Neuronal stem cell (in vitro differentiated cells): Measurements from ENCODE around the gene FLT4.

ENCODE experiments used
- DNase-seq: peaks from one replicate; pipeline ENCODE4 v3.0.0-alpha.2; 2013; ENCODE audit warnings: low spot score
- H2AFZ ChIP-seq: one replicate; pipeline ENCODE4 v1.6.1; 2013; ENCODE audit warnings: mild to moderate bottlenecking, low read length, inconsistent platforms
- H2AK5ac ChIP-seq: 2 replicates; pipeline ENCODE4 v1.6.1; 2013; ENCODE audit warnings: low read depth, mild to moderate bottlenecking, inconsistent platforms, low read length, moderate library complexity, mixed read lengths
- H2BK120ac ChIP-seq: 2 replicates; pipeline ENCODE4 v1.6.1; 2013; ENCODE audit warnings: low read depth, mild to moderate bottlenecking, inconsistent platforms, low read length, moderate library complexity, mixed read lengths
- H2BK12ac ChIP-seq: one replicate; pipeline ENCODE4 v1.6.1; 2013; ENCODE audit warnings: low read length, inconsistent platforms
- H2BK15ac ChIP-seq: 2 replicates; pipeline ENCODE4 v1.6.1; 2013; ENCODE audit warnings: mild to moderate bottlenecking, low read length, inconsistent platforms, mixed read lengths
- H2BK5ac ChIP-seq: one replicate; pipeline ENCODE4 v1.6.1; 2013; ENCODE audit warnings: inconsistent platforms, mild to moderate bottlenecking, low read length, moderate library complexity
- H3K14ac ChIP-seq: one replicate; pipeline ENCODE4 v1.6.1; 2013; ENCODE audit warnings: low read length, inconsistent platforms
- H3K18ac ChIP-seq: 2 replicates; pipeline ENCODE4 v1.6.1; 2013; ENCODE audit warnings: low read length, inconsistent platforms
- H3K23ac ChIP-seq: 2 replicates; pipeline ENCODE4 v1.6.1; 2013; ENCODE audit warnings: low read depth, mild to moderate bottlenecking, mixed read lengths, low read length, inconsistent platforms; ENCODE audit not compliant: poor library complexity
- H3K27ac ChIP-seq: replicated peaks from 3 replicates; pipeline ENCODE4 v1.5.1; 2013; ENCODE audit warnings: low read length, inconsistent platforms
- H3K27me3 ChIP-seq, 3 experiments: 2 replicates each; pipeline ENCODE4 v1.6.1; 2013; ENCODE audit warnings: low read length in 3 of 3, mild to moderate bottlenecking in 2 of 3, inconsistent platforms in 1 of 3, low read depth in 1 of 3, mixed read lengths in 1 of 3, moderate library complexity in 1 of 3; ENCODE audit not compliant: control insufficient read depth in 3 of 3, insufficient read depth in 3 of 3
- H3K36me3 ChIP-seq, 2 donors: replicated peaks in 1 of 2; 2 replicates each; pipeline ENCODE4 v1.6.1; 2013; ENCODE audit warnings: low read length in 2 of 2; ENCODE audit not compliant: control insufficient read depth in 2 of 2, insufficient read depth in 2 of 2
- H3K4ac ChIP-seq: 2 replicates; pipeline ENCODE4 v1.6.1; 2013; ENCODE audit warnings: inconsistent platforms, mild to moderate bottlenecking, low read length, moderate library complexity
- H3K4me1 ChIP-seq, 2 donors: 1 replicate in 1 of 2; 2 replicates in 1 of 2; pipeline ENCODE4 v1.6.1; 2013; ENCODE audit warnings: low read length in 2 of 2, low read depth in 1 of 2; ENCODE audit not compliant: control insufficient read depth in 2 of 2, insufficient read depth in 1 of 2
- H3K4me2 ChIP-seq: one replicate; pipeline ENCODE4 v1.6.1; 2013; ENCODE audit warnings: mild to moderate bottlenecking, low read length, inconsistent platforms; ENCODE audit not compliant: insufficient read depth, poor library complexity, severe bottlenecking
- H3K4me3 ChIP-seq, 2 donors: 2 replicates each; pipeline ENCODE4 v1.5.1; 2013; ENCODE audit warnings: low read length in 2 of 2, mild to moderate bottlenecking in 2 of 2, inconsistent platforms in 1 of 2, moderate library complexity in 1 of 2
- H3K79me1 ChIP-seq: one replicate; pipeline ENCODE4 v1.6.1; 2013; ENCODE audit warnings: low read depth, mild to moderate bottlenecking, inconsistent platforms, low read length, moderate library complexity
- H3K9ac ChIP-seq: one replicate; pipeline ENCODE4 v1.6.1; 2013; ENCODE audit warnings: mild to moderate bottlenecking, low read depth, low read length, inconsistent platforms; ENCODE audit not compliant: poor library complexity
- H3K9me3 ChIP-seq, 2 donors: replicated peaks in 1 of 2; 2 replicates each; pipeline versions ENCODE3 to v1.6.1; 2013; ENCODE audit warnings: low read length in 2 of 2, mild to moderate bottlenecking in 2 of 2, inconsistent platforms in 1 of 2, low read depth in 1 of 2, mixed read lengths in 1 of 2, moderate library complexity in 1 of 2; ENCODE audit not compliant: control insufficient read depth in 2 of 2, insufficient read depth in 1 of 2
- H4K8ac ChIP-seq: one replicate; pipeline ENCODE4 v1.6.1; 2013; ENCODE audit warnings: low read depth, mild to moderate bottlenecking, inconsistent platforms, low read length, moderate library complexity
- H4K91ac ChIP-seq: one replicate; pipeline ENCODE4 v1.6.1; 2013; ENCODE audit warnings: low read length, low read depth, mild to moderate bottlenecking, inconsistent platforms; ENCODE audit not compliant: poor library complexity
- WGBS, 2 donors: extraction: QIAGEN DNeasy Blood & Tissue Kit; methylation state at CpG; one replicate each; pipeline ENCODE4 v1.1.7; 2013; ENCODE audit warnings: missing lambda C conversion rate in 2 of 2, mixed read lengths in 1 of 2; ENCODE audit not compliant: insufficient read length in 2 of 2, insufficient replicate concordance in 1 of 2; ENCODE audit errors: extremely low coverage in 2 of 2; 5-methylcytosine and 5-hydroxymethylcytosine counted together

Gene FLT4

GRCh38 chr5:180644129-180644824 is 5.1 kb downstream of the FLT4 start:
- Histone ChIP-seq H3K36me3 (no peaks in the 10 kb centered on the region), H2BK12ac (no peak overlapping the region), H3K27me3 (peaks cover 10 to 80% (median 22%) of the 10 kb centered on the region in 3 experiments), H3K14ac (no peak overlapping the region), H3K4ac (no peak overlapping the region), H4K91ac (no peak overlapping the region), H2AFZ (no peak overlapping the region), H3K79me1 (peaks cover 4% of the 10 kb centered on the region), H2BK120ac (no peak overlapping the region), H3K4me1 (peaks cover 0 to 1% of the 10 kb centered on the region in 2 donors), H3K4me3 (no peak overlapping the region), H3K9me3 (no peaks in the 10 kb centered on the region), H3K4me2 (no peak overlapping the region), H2BK5ac (no peak overlapping the region), H4K8ac (no peak overlapping the region), H3K9ac (no peak overlapping the region), H2AK5ac (peak overlapping the region; percentile 79), H3K18ac (no peak overlapping the region), H3K27ac (no peak overlapping the region), H3K23ac (peak overlapping the region; percentile 43), H2BK15ac (peak overlapping the region; percentile 58)
- DNase-seq = no peak
- WGBS, 2 donors = no CpG with 5 or more reads among the region's 20 CpGs

DNA sequence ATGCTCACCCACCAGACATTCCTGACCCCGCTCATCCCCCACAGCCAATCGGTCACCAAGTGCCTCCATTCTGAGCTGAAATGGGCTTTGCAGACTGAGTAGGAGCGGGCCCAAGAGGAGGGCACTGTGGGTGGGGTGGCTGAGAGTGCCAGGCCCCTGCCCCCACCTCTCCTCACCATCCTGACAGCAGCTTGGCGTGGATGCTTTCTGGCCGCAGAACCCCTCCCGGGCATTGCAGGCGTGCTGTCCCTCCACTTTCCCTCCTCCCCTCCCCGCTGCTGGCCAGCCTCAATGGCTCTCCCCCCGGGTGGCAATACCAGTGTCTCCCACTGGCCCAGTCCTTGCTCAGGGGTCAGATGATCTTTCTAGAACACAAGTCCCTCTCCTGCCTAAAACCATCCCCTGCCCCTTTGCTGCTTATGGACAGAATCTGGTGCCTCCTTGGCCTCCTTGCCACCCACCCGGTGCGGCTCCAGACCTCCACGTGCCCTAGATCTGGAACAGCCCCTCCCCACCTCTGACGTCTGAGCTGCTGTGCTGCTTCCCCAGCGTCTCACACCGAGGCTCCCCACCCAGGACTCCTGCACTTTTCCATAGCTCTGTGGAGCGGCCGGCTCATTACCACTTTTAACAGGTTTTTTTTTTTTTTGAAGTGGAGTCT is 6.1 kb downstream of the FLT4 start:
- no peaks in the 10 kb centered on the region for H3K36me3 ChIP-seq
- H2BK5ac ChIP-seq = no peak overlapping the region
- no peak overlapping the region for H4K91ac ChIP-seq
- no peak overlapping the region for H3K9ac ChIP-seq
- no peak overlapping the region for H2BK12ac ChIP-seq
- WGBS, 2 donors = no CpG with 5 or more reads among the region's 17 CpGs
- peak overlapping the region; percentile 19 for H2AK5ac ChIP-seq
- DNase-seq = no peak
- H3K14ac ChIP-seq = peak overlapping the region; percentile 17
- H3K4me3 ChIP-seq = no peak overlapping the region
- H2BK15ac ChIP-seq = no peak overlapping the region
- H3K23ac ChIP-seq = peak overlapping the region; percentile 47
- no peaks in the 10 kb centered on the region for H3K9me3 ChIP-seq
- H3K4me1 ChIP-seq = peaks cover 0 to 1% of the 10 kb centered on the region in 2 donors
- no peak overlapping the region for H3K4me2 ChIP-seq
- no peak overlapping the region for H2AFZ ChIP-seq
- H3K27ac ChIP-seq = no peak overlapping the region
- H2BK120ac ChIP-seq = no peak overlapping the region
- peak overlapping the region; percentile 17 for H4K8ac ChIP-seq
- peaks cover 3% of the 10 kb centered on the region for H3K79me1 ChIP-seq
- H3K27me3 ChIP-seq = peaks cover 2 to 71% (median 12%) of the 10 kb centered on the region in 3 experiments
- peak overlapping the region; percentile 64 for H3K18ac ChIP-seq
- peak overlapping the region; percentile 27 for H3K4ac ChIP-seq

GRCh38 chr5:180642779-180643178 is 6.6 kb downstream of the FLT4 start:
- H2BK5ac ChIP-seq = no peak overlapping the region
- peaks cover 3% of the 10 kb centered on the region for H3K79me1 ChIP-seq
- H3K9me3 ChIP-seq = no peaks in the 10 kb centered on the region
- no peak overlapping the region for H2BK120ac ChIP-seq
- H3K36me3 ChIP-seq = no peaks in the 10 kb centered on the region
- peak overlapping the region; percentile 27 for H3K4ac ChIP-seq
- peak overlapping the region; percentile 47 for H3K23ac ChIP-seq
- peak overlapping the region in 1 of 2 donors; percentile 7 for H3K4me3 ChIP-seq
- H4K91ac ChIP-seq = no peak overlapping the region
- no peak overlapping the region for H3K4me2 ChIP-seq
- peaks cover 0 to 1% of the 10 kb centered on the region in 2 donors for H3K4me1 ChIP-seq
- H3K9ac ChIP-seq = no peak overlapping the region
- no peak overlapping the region for H2BK15ac ChIP-seq
- H4K8ac ChIP-seq = no peak overlapping the region
- WGBS, 2 donors = no CpG with 5 or more reads among the region's 9 CpGs
- DNase-seq = no peak
- H3K14ac ChIP-seq = peak overlapping the region; percentile 39
- H2BK12ac ChIP-seq = no peak overlapping the region
- H3K27me3 ChIP-seq = peaks cover 0 to 65% (median 7%) of the 10 kb centered on the region in 3 experiments
- no peak overlapping the region for H2AFZ ChIP-seq
- H3K27ac ChIP-seq = no peak overlapping the region
- no peak overlapping the region for H3K18ac ChIP-seq
- H2AK5ac ChIP-seq = no peak overlapping the region

- DNase-seq = no peak
- Histone ChIP-seq H3K4ac (no peak overlapping the region), H3K14ac (peak overlapping the region; percentile 39), H4K8ac (no peak overlapping the region), H2BK15ac (no peak overlapping the region), H3K4me3 (peak overlapping the region in 1 of 2 donors; percentile 7), H3K4me2 (no peak overlapping the region), H3K36me3 (no peaks in the 10 kb centered on the region), H2AFZ (no peak overlapping the region), H2BK120ac (no peak overlapping the region), H3K18ac (peak overlapping the region; percentile 71), H3K9me3 (no peaks in the 10 kb centered on the region), H2BK5ac (no peak overlapping the region), H3K4me1 (peaks cover 0 to 1% of the 10 kb centered on the region in 2 donors), H3K27me3 (peaks cover 0 to 60% (median 3%) of the 10 kb centered on the region in 3 experiments), H3K27ac (no peak overlapping the region), H3K9ac (no peak overlapping the region), H2AK5ac (peak overlapping the region; percentile 56), H3K23ac (peak overlapping the region; percentile 34), H4K91ac (no peak overlapping the region), H3K79me1 (peaks cover 3% of the 10 kb centered on the region), H2BK12ac (no peak overlapping the region)
- no CpG with 5 or more reads among the region's 16 CpGs for WGBS, 2 donors
Observed at GRCh38 chr5:180642181-180642775, 7.1 kb downstream of the FLT4 start.
